GM21515 (cell line): ENCODE results near the gene GRK5.

Experiments used
- ATAC-seq: cut with Tn5 transposase; IDR thresholded peaks from one replicate; pipeline ENCODE4 v1.9.1; 2021; ENCODE audit not compliant: unreplicated experiment

Gene GRK5

GRCh38 chr10:119197921-119198320 lies 9.4 kb upstream of the GRK5 start:
- no peak for ATAC-seq

GRCh38 chr10:119198438-119198837 lies 8.9 kb upstream of the GRK5 start:
- no peak for ATAC-seq

- peak; percentile 56 for ATAC-seq
These were observed 8.0 kb upstream of the GRK5 start for GRCh38 chr10:119199231-119199992.

GRCh38 chr10:119201233-119201632 lies 6.1 kb upstream of the GRK5 start:
- ATAC-seq = no peak

GRCh38 chr10:119203006-119203405 lies 4.4 kb upstream of the GRK5 start:
- ATAC-seq = no peak

- no peak for ATAC-seq
These were observed 1.3 kb upstream of the GRK5 start for GRCh38 chr10:119205894-119206602.

- peak; percentile 55 for ATAC-seq
These were observed 587 bp upstream of the GRK5 start for GRCh38 chr10:119206603-119207365.

- peak; percentile 6 for ATAC-seq
These were observed 562 bp downstream of the GRK5 start for GRCh38 chr10:119207713-119208552.

- no peak for ATAC-seq
These were observed 1.2 kb downstream of the GRK5 start for GRCh38 chr10:119208553-119208940.

- ATAC-seq = no peak
These were observed 1.8 kb downstream of the GRK5 start for GRCh38 chr10:119209035-119209735.

- ATAC-seq = no peak
These were observed 2.5 kb downstream of the GRK5 start for GRCh38 chr10:119209736-119210355.

- no peak for ATAC-seq
These were observed 3.3 kb downstream of the GRK5 start for GRCh38 chr10:119210633-119211032.

- ATAC-seq = no peak
These were observed 3.8 kb downstream of the GRK5 start for GRCh38 chr10:119211176-119211575.

GRCh38 chr10:119211625-119212441 lies 4.5 kb downstream of the GRK5 start:
- no peak for ATAC-seq

- ATAC-seq = no peak
These were observed 8.0 kb downstream of the GRK5 start for GRCh38 chr10:119215371-119215770.

- no peak for ATAC-seq
These were observed 8.8 kb downstream of the GRK5 start for GRCh38 chr10:119216127-119216526.

GRCh38 chr10:119217401-119217800 lies 10.0 kb downstream of the GRK5 start:
- ATAC-seq = no peak

GRCh38 chr10:119217991-119218490 lies 10.7 kb downstream of the GRK5 start:
- ATAC-seq = no peak

- no peak for ATAC-seq
These were observed 12.5 kb downstream of the GRK5 start for GRCh38 chr10:119219871-119220270.
